Measurements from ENCODE around the gene GABRD. TPM values are rescaled to one million over a fixed set of nuclear protein-coding genes. Genes with fewer than 3 reads are reported as not detected.
"Not testable (repeated sequence)": the region's sequence is repeated elsewhere in the genome, so short reads cannot be mapped to it uniquely, and the experiment has no call there.

The GABRD gene, protein sequence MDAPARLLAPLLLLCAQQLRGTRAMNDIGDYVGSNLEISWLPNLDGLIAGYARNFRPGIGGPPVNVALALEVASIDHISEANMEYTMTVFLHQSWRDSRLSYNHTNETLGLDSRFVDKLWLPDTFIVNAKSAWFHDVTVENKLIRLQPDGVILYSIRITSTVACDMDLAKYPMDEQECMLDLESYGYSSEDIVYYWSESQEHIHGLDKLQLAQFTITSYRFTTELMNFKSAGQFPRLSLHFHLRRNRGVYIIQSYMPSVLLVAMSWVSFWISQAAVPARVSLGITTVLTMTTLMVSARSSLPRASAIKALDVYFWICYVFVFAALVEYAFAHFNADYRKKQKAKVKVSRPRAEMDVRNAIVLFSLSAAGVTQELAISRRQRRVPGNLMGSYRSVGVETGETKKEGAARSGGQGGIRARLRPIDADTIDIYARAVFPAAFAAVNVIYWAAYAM
- not detected for total RNA-seq

DNA sequence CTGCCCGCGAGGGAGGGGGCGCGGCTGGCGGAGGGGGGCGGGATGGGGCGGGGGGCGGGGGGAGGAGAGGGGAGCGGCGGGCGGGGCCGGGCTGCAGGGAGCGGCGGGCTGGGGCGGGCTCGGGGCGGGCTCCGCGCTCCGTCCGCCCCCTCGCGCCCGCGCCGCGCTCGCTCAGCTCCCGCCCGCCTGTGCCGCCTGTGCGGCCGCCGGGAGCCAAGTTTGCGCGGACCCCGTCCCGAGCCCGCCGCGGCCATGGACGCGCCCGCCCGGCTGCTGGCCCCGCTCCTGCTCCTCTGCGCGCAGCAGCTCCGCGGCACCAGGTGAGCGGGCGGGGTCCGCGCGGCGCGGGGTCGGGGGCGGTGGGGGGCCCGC is at the start of gene GABRD:
TSS of gene GABRD (plus strand) at position 174 of the 372 bp plus-strand sequence. CDS start at position 253, 79 bp downstream.
- Mint-ChIP-seq H3K27ac (no peak within 1 kb of the TSS), H3K9me3 (no peaks in the 10 kb centered on the region), H3K27me3 (peaks cover 28% of the 10 kb centered on the region in 2 donors), H3K4me3 (no peak within 1 kb of the TSS), H3K4me1 (ENCODE audit: low read depth in 2 of 2) (peaks cover 0 to 3% of the 10 kb centered on the region in 2 donors), H3K36me3 (no peaks in the 10 kb centered on the region)
- ATAC-seq (peak in 1 of 2 donors; percentile 44), DNase-seq (ENCODE audit: low spot score) (no peak)

DNA sequence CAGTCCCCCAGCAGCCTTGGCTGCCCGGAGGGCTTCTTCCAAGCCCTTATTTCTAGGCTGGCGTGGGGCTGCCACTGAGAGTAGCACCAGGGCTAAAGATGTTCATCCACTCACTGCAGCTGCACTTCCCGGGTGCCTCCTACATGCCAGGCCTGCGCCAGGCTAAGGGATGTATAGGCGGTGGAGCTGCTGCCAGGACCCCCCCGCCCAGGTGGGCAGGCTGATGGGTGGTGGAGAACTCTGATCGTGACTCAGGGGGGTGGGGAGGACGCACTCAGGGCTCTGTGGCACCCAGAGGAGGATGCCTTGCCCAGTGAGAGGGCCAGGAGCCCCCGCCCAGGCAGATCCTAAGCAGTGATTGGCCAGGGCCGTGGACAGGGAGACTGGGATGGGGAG is 49.6 kb upstream of the GABRD start:
- no peak overlapping the region for H3K27ac Mint-ChIP-seq
- ATAC-seq (no peak), DNase-seq (ENCODE audit: low spot score) (no peak)
- no peak overlapping the region for H3K4me3 Mint-ChIP-seq
- peaks cover 6 to 8% of the 10 kb centered on the region in 2 donors for H3K27me3 Mint-ChIP-seq
- H3K36me3 Mint-ChIP-seq: no peaks in the 10 kb centered on the region
- H3K4me1 Mint-ChIP-seq (ENCODE audit: low read depth in 2 of 2): no peaks in the 10 kb centered on the region
- no peaks in the 10 kb centered on the region for H3K9me3 Mint-ChIP-seq

GRCh38 chr1:1969953-1970716 is 49.0 kb upstream of the GABRD start:
- Mint-ChIP-seq H3K4me3 (no peak overlapping the region), H3K4me1 (ENCODE audit: low read depth in 2 of 2) (no peaks in the 10 kb centered on the region), H3K36me3 (no peaks in the 10 kb centered on the region), H3K27ac (no peak overlapping the region), H3K27me3 (peaks cover 6 to 8% of the 10 kb centered on the region in 2 donors), H3K9me3 (no peaks in the 10 kb centered on the region)
- no peak for DNase-seq (ENCODE audit: low spot score)
- no peak for ATAC-seq

GRCh38 chr1:1971017-1971416 is 48.1 kb upstream of the GABRD start:
- no peak for ATAC-seq
- Mint-ChIP-seq H3K36me3 (no peaks in the 10 kb centered on the region), H3K4me1 (ENCODE audit: low read depth in 2 of 2) (no peaks in the 10 kb centered on the region)

GRCh38 chr1:1971688-1972087 is 47.5 kb upstream of the GABRD start:
- H3K4me3 Mint-ChIP-seq: no peak overlapping the region
- H3K27ac Mint-ChIP-seq: no peak overlapping the region
- no peaks in the 10 kb centered on the region for H3K9me3 Mint-ChIP-seq
- no peak for ATAC-seq
- H3K27me3 Mint-ChIP-seq: peaks cover 4 to 8% of the 10 kb centered on the region in 2 donors
- H3K36me3 Mint-ChIP-seq: no peaks in the 10 kb centered on the region
- DNase-seq (ENCODE audit: low spot score): no peak
- H3K4me1 Mint-ChIP-seq (ENCODE audit: low read depth in 2 of 2): no peaks in the 10 kb centered on the region

More at GRCh38 chr1:1971017-1971416, 48.1 kb upstream of the GABRD start:
- no peak overlapping the region for H3K4me3 Mint-ChIP-seq
- DNase-seq (ENCODE audit: low spot score): no peak
- no peak overlapping the region for H3K27ac Mint-ChIP-seq
- H3K27me3 Mint-ChIP-seq: peaks cover 4 to 8% of the 10 kb centered on the region in 2 donors
- H3K9me3 Mint-ChIP-seq: no peaks in the 10 kb centered on the region

DNA sequence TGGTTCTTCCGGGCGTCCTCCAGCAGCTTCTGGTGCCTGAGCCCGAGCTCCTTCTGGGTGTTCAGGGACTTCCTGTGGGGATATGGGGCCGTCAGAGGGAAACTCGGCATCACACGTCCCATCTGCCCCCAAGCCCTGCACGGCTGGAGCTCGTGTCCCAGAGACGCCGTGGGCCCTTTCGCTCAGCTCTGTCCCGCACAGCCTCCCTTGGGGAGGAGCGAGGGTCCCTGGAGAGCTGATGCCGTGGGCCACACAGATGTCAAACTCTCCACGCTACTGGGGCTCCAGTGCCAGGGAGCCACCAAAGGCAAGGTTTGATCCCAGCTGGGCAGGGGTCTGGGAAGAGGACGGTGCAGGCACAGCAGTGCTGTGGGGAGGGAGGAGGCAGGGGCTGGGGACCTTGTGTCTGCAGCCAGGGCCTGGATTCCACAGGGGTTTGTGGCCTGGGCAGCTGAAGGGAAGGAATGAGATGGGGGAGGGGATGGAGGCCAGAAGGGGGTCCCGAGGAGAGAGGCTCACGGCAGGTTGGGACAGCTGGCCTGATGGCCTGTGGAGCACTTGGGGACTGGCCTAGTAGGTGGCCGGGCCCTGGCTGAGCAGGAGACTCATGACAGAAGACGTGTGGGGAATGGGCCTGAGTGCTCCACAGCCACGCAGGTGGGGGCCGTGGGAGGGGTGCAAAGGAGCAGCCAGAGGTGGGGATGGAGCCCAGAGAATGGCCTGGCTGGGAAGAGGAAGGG is 46.0 kb upstream of the GABRD start:
- Mint-ChIP-seq H3K36me3 (no peaks in the 10 kb centered on the region), H3K4me1 (ENCODE audit: low read depth in 2 of 2) (no peaks in the 10 kb centered on the region), H3K27me3 (peaks cover 0 to 1% of the 10 kb centered on the region in 2 donors), H3K27ac (no peak overlapping the region), H3K4me3 (no peak overlapping the region), H3K9me3 (no peaks in the 10 kb centered on the region)
- ATAC-seq (no peak), DNase-seq (ENCODE audit: low spot score) (no peak)

DNA sequence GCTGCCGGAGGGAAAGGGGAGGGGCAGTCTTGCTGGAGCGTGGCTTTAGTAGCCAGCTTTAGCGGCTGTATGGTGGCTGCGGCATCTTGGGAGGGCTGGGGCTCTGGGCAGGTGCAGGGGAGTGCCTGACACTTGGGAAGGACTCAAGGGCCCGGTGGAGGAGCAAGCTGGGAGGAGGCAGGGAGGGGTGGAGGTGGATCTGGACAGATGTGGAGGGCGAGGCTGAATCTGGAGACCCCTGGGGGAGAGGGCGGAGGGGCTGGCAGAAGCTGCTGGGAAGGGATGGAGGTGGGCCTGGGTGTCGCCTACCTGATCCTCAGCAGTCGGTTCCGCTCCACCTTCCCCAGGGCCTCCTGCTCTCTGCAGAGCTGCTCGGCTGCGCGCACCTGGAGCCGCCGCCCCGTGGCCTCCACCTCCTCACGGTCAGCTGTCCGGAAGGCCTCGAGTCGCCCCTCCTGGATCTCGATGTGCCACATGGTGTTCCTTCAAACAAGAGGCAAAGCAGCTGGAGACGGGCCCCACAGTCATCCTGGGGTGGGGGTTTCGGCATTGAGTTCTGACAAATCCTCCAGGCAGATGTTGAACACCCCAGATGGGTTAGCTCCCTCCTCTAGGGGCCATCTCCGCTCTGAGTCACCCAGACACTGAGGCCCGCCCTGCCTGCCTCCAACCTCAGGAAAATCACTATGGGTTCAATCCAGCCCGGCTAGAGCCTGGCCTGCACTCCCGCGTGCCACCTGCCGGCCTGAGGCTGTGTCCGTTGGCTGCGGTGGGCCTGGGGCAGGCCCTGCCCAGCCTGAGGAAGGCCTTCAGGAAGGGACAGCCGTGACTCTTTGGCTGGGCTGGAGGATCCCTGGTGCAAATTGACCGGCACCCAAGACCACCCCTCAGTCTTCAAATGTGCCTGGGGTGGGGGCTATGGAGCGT is 45.2 kb upstream of the GABRD start:
- no peaks in the 10 kb centered on the region for H3K27me3 Mint-ChIP-seq
- H3K36me3 Mint-ChIP-seq: no peaks in the 10 kb centered on the region
- no peaks in the 10 kb centered on the region for H3K4me1 Mint-ChIP-seq (ENCODE audit: low read depth in 2 of 2)
- ATAC-seq (peak; percentile 12 to 54), DNase-seq (ENCODE audit: low spot score) (no peak)
- H3K27ac Mint-ChIP-seq: no peak overlapping the region
- H3K4me3 Mint-ChIP-seq: no peak overlapping the region
- H3K9me3 Mint-ChIP-seq: no peaks in the 10 kb centered on the region

- no peak overlapping the region for H3K27ac Mint-ChIP-seq
- DNase-seq (ENCODE audit: low spot score): no peak
Measured at GRCh38 chr1:1974834-1975233, 44.3 kb upstream of the GABRD start.

DNA sequence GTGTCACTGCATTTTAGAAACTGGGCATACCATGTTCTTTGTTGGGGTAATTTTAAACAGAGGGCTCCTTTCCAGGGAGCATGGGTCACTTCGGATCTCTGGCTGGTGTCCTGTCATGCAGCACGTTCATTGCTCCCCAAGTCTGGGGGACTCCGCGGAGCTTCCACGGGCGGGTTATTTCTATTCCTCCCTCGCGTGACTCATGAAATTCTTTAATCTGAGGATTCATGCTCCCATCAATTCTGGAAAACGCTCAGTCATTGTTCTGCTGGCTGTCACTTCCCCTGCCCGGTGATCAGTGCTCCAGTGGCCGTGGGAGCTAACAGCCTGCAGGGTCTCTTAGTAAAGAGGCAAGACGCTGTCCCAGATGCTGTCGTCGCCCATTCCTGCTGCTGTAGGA is 43.6 kb upstream of the GABRD start:
- Mint-ChIP-seq H3K27me3 (no peaks in the 10 kb centered on the region), H3K36me3 (no peaks in the 10 kb centered on the region), H3K4me1 (ENCODE audit: low read depth in 2 of 2) (no peaks in the 10 kb centered on the region), H3K4me3 (no peak overlapping the region), H3K9me3 (no peaks in the 10 kb centered on the region), H3K27ac (no peak overlapping the region)
- ATAC-seq (no peak), DNase-seq (ENCODE audit: low spot score) (no peak)

More at GRCh38 chr1:1974834-1975233, 44.3 kb upstream of the GABRD start:
- Mint-ChIP-seq H3K27me3 (no peaks in the 10 kb centered on the region), H3K9me3 (no peaks in the 10 kb centered on the region), H3K4me1 (ENCODE audit: low read depth in 2 of 2) (no peaks in the 10 kb centered on the region), H3K4me3 (no peak overlapping the region), H3K36me3 (no peaks in the 10 kb centered on the region)
- ATAC-seq: no peak

DNA sequence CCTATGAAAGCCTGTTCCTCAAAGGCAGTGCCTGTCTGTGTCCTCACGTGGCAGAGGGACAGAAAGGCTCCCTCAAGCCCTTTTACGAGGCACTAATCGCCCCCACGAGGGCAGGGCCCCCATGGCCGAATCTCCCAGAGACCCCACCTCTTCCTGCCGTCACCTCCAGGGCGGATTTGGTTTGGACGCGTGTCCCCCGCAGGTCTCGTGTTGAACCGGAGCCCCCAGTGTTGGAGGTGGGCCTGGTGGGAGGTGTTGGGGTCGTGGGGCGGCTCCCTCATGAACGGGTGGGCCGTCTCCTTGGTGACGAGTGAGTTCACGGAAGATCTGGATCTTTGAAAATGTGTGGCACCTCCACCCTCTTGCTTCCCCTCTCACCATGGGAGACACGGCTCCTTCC is 43.1 kb upstream of the GABRD start:
- no peak overlapping the region for H3K27ac Mint-ChIP-seq
- H3K36me3 Mint-ChIP-seq: no peaks in the 10 kb centered on the region
- H3K27me3 Mint-ChIP-seq: no peaks in the 10 kb centered on the region
- H3K9me3 Mint-ChIP-seq: no peaks in the 10 kb centered on the region
- no peak for ATAC-seq
- no peak for DNase-seq (ENCODE audit: low spot score)
- no peaks in the 10 kb centered on the region for H3K4me1 Mint-ChIP-seq (ENCODE audit: low read depth in 2 of 2)
- no peak overlapping the region for H3K4me3 Mint-ChIP-seq

DNA sequence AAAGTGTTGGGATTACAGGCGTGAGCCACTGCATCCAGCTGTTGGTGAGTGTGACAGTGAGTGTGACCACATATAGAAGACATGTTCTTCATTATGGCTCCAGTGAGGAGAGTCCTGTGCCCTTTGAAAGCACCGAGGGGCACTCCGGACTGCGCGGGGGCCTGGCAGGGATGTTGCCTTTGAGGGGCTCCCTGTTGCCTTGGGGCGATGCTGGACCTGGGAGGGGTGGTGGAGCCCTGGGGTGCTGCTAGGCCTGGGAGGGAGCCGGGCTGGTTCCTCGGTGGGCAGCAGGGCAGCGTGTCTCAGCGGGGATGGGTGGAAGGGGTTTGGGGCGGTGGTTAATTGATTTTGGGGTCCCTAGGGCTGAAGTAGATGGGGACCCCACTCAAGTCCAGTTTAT is 41.0 kb upstream of the GABRD start:
- Mint-ChIP-seq H3K9me3 (no peaks in the 10 kb centered on the region), H3K27ac (no peak overlapping the region), H3K27me3 (no peaks in the 10 kb centered on the region), H3K36me3 (no peaks in the 10 kb centered on the region), H3K4me1 (ENCODE audit: low read depth in 2 of 2) (no peaks in the 10 kb centered on the region), H3K4me3 (no peak overlapping the region)
- no peak for DNase-seq (ENCODE audit: low spot score)
- ATAC-seq: peak in 1 of 2 donors; percentile 31

DNA sequence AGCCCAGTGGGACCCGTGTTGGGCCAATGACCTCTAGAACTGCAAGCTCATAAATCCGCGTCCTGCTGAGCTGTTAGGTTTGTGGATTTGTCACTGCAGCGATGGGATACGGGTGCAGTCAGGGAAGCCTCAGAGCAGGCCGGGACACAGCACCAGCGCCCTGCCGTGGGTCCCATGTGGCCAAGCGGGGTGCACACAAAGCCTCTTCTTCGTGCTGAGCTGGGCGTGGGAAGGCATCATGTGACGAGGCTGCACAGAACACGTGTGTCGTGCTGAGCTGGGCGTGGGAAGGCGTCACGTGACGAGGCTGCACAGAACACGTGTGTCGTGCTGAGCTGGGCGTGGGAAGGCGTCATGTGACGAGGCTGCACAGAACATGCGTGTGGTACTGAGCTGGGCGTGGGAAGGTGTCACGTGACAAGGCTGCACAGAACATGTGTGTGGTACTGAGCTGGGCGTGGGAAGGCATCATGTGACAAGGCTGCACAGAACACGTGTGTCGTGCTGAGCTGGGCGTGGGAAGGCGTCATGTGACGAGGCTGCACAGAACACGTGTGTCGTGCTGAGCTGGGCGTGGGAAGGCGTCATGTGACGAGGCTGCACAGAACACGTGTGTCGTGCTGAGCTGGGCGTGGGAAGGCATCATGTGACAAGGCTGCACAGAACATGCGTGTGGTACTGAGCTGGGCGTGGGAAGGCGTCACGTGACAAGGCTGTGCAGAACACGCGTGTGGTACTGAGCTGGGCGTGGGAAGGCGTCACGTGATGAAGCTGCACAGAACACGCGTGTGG is 40.3 kb upstream of the GABRD start:
- H3K27ac Mint-ChIP-seq: not testable (repeated sequence)

More for the DNA sequence above, 40.3 kb upstream of the GABRD start:
- not testable (repeated sequence) for ATAC-seq; H3K9me3 Mint-ChIP-seq; H3K4me3 Mint-ChIP-seq; DNase-seq (ENCODE audit: low spot score); H3K27me3 Mint-ChIP-seq; H3K4me1 Mint-ChIP-seq (ENCODE audit: low read depth in 2 of 2); H3K36me3 Mint-ChIP-seq
